Lower lobe of right lung (tissue), 2 donors: ENCODE data around the gene AAK1. TPM values are rescaled to one million over a fixed set of nuclear protein-coding genes. Genes with fewer than 3 reads are reported as not detected.
"Not testable (repeated sequence)": the region's sequence is repeated elsewhere in the genome, so short reads cannot be mapped to it uniquely, and the experiment has no call there.

Source experiments
- ATAC-seq, 2 donors: fragments of 200-7000 bp; cut with Tn5 transposase; one replicate each; pipeline ENCODE4 v1.9.1; 2020 to 2022; ENCODE audit warnings: mild to moderate bottlenecking in 2 of 2, moderate library complexity in 2 of 2
- DNase-seq: peaks from one replicate; pipeline ENCODE4 v3.0.0-alpha.2; 2020
- H3K27ac ChIP-seq: fragments of 200-600 bp; one replicate; pipeline ENCODE4 v1.8.0; 2022
- H3K27me3 ChIP-seq: fragments of 200-600 bp; one replicate; pipeline ENCODE4 v1.8.0; 2022; ENCODE audit warnings: low read depth
- H3K36me3 ChIP-seq: fragments of 200-600 bp; one replicate; pipeline ENCODE4 v1.8.0; 2022; ENCODE audit warnings: mild to moderate bottlenecking
- H3K4me1 ChIP-seq: fragments of 200-600 bp; one replicate; pipeline ENCODE4 v1.8.0; 2022
- H3K4me3 ChIP-seq: fragments of 200-600 bp; one replicate; pipeline ENCODE4 v1.8.0; 2022; ENCODE audit warnings: mild to moderate bottlenecking
- H3K9me3 ChIP-seq: fragments of 200-600 bp; one replicate; pipeline ENCODE4 v1.8.0; 2022
- CTCF ChIP-seq: fragments of 200-600 bp; IDR thresholded peaks from one replicate; pipeline ENCODE4 v1.8.0; 2022; ENCODE audit warnings: antibody characterized with exemption, mild to moderate bottlenecking
- intact Hi-C: fragments of 100-400 bp; cut with DNase I; formaldehyde crosslinking; loops from one replicate; pipeline ENCODE4 v1.11.0; 2022
- total RNA-seq: library from RNA; stranded (reverse); fragmentation: NEBNext Ultra II Directional; extraction: Animal tissue kit (Norgen Biotek cat#: 25700); gene quantifications from one replicate; pipeline ENCODE4 v1.2.1, GENCODE V29; 2021
- donor health status: DM: no; HTN: yes; CAD: no; lungs with severe emphysema.

Gene AAK1
- total RNA-seq, 1 donor from 2014 or later, result 73.3 TPM

DNA sequence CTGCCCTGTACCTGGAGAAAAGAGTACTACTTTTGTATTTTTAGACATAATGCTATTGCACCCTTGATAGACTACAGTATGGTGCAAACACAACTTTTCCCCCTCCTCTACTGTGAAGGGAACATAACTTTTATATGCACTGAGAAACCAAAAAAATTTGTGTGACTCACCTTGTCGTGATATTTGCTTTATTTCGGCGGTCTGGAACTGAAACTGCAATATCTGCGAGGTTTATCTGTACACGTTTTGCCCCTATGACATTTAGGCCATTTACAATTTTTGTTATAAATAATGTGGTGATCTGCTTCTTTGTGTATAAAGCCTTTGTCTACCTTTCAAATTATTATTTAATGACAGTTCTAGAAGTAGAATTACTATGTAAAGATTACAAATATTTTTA lies 34.4 kb upstream of the AAK1 start:
- H3K4me1 ChIP-seq, result peaks cover 12% of the 10 kb centered on the region
- no peak overlapping the region for H3K27ac ChIP-seq
- ATAC-seq, result no peak
- DNase-seq, result no peak
- no peak for TF ChIP-seq CTCF
- intact Hi-C loops, result no loop called here
- H3K4me3 ChIP-seq, result no peak overlapping the region
- H3K36me3 ChIP-seq, result no peaks in the 10 kb centered on the region
- H3K27me3 ChIP-seq, result no peaks in the 10 kb centered on the region
- H3K9me3 ChIP-seq, result no peaks in the 10 kb centered on the region

GRCh38 chr2:69676146-69676545 lies 32.6 kb upstream of the AAK1 start:
- Histone ChIP-seq H3K36me3 (no peaks in the 10 kb centered on the region), H3K27ac (no peak overlapping the region), H3K4me1 (peaks cover 6% of the 10 kb centered on the region), H3K27me3 (no peaks in the 10 kb centered on the region), H3K4me3 (no peak overlapping the region), H3K9me3 (no peaks in the 10 kb centered on the region)
- no peak for ATAC-seq
- intact Hi-C loops, result no loop called here
- TF ChIP-seq CTCF, result no peak
- DNase-seq, result no peak

DNA sequence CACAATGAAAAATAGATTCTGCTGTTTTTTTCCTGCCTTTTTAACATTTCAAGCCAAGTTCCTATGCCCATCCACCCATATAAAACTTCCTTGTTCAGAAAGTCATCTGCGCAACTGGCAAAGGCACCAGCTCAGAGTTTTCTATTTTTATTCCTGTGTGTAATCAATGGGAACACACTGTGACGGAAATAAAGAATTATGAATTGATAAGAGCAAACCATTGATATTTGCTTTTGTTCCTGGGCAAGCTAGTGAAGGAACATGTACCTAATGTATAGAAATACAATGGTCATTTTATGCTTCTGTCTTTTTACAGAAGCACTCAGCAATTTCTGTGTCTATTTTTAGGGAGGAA lies 30.8 kb upstream of the AAK1 start:
- intact Hi-C loops, result no loop called here
- H3K27ac ChIP-seq, result no peak overlapping the region
- no peaks in the 10 kb centered on the region for H3K36me3 ChIP-seq
- no peak for DNase-seq
- TF ChIP-seq CTCF, result no peak
- no peaks in the 10 kb centered on the region for H3K9me3 ChIP-seq
- H3K27me3 ChIP-seq, result no peaks in the 10 kb centered on the region
- H3K4me1 ChIP-seq, result peaks cover 6% of the 10 kb centered on the region
- peak in 1 of 2 donors; percentile 41 for ATAC-seq
- no peak overlapping the region for H3K4me3 ChIP-seq

GRCh38 chr2:69673098-69673497 lies 29.6 kb upstream of the AAK1 start:
- ATAC-seq, H3K27ac ChIP-seq, H3K4me3 ChIP-seq, intact Hi-C loops, H3K9me3 ChIP-seq, H3K27me3 ChIP-seq, H3K4me1 ChIP-seq, DNase-seq, H3K36me3 ChIP-seq: not testable (repeated sequence)

DNA sequence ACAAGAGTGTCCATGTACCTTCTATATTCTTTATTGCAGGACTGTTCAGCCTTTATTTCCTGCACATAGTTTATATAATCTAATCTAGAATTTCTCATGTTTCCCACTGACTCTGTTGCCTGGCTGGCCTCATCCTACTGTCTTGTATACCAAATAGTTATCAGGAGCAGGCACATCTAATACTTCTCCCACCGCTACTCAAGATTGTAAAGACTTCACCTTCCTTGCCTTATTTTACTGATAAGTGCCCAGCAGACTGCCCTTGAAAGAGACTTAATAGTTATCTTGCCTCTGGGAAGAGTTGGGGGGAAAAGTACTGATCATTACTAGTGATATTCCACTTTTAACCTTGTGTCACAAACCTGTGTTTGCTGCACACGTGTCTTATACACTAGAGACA lies 26.1 kb upstream of the AAK1 start:
- no peak for ATAC-seq
- no peaks in the 10 kb centered on the region for H3K36me3 ChIP-seq
- intact Hi-C loops, result no loop called here
- H3K27me3 ChIP-seq, result no peaks in the 10 kb centered on the region
- no peak for DNase-seq
- no peak overlapping the region for H3K27ac ChIP-seq
- peaks cover 6% of the 10 kb centered on the region for H3K4me1 ChIP-seq
- no peaks in the 10 kb centered on the region for H3K9me3 ChIP-seq
- H3K4me3 ChIP-seq, result no peak overlapping the region
- TF ChIP-seq CTCF, result no peak

GRCh38 chr2:69668598-69668997 lies 25.1 kb upstream of the AAK1 start:
- intact Hi-C loops, result no loop called here
- Histone ChIP-seq H3K4me3 (no peak overlapping the region), H3K9me3 (no peaks in the 10 kb centered on the region), H3K27me3 (no peaks in the 10 kb centered on the region), H3K4me1 (no peaks in the 10 kb centered on the region), H3K36me3 (no peaks in the 10 kb centered on the region), H3K27ac (no peak overlapping the region)
- no peak for TF ChIP-seq CTCF
- DNase-seq (no peak), ATAC-seq (no peak)
